NCI-H2196 treated with DMSO at 0.1 percent for 48 hours (cell line): ENCODE measurements around the gene CDH13.

Source experiments
- DNase-seq: peaks from one replicate; lab custom pipeline; 2025; ENCODE audit not compliant: unreplicated experiment; lab: John Stamatoyannopoulos, UW

The CDH13 gene

GRCh38 chr16:82684256-82684655, 57.5 kb downstream of the CDH13 start:
- no peak for DNase-seq

GRCh38 chr16:82685526-82685925, 58.8 kb downstream of the CDH13 start:
- DNase-seq: no peak

GRCh38 chr16:82694239-82694874, 67.6 kb downstream of the CDH13 start:
- no peak for DNase-seq

- DNase-seq: no peak
Observed at GRCh38 chr16:82695806-82696205, 69.0 kb downstream of the CDH13 start.

- DNase-seq: no peak
Observed at GRCh38 chr16:82699260-82699659, 72.5 kb downstream of the CDH13 start.

- DNase-seq: no peak
Observed at GRCh38 chr16:82699711-82700495, 73.1 kb downstream of the CDH13 start.

GRCh38 chr16:82700541-82701235, 73.9 kb downstream of the CDH13 start:
- no peak for DNase-seq

- DNase-seq: no peak
Observed at GRCh38 chr16:82701442-82701955, 74.7 kb downstream of the CDH13 start.

GRCh38 chr16:82703161-82703560, 76.4 kb downstream of the CDH13 start:
- no peak for DNase-seq

- no peak for DNase-seq
Observed at GRCh38 chr16:82703871-82704768, 77.4 kb downstream of the CDH13 start.

GRCh38 chr16:82709987-82710386, 83.2 kb downstream of the CDH13 start:
- no peak for DNase-seq

GRCh38 chr16:82713778-82714177, 87.0 kb downstream of the CDH13 start:
- DNase-seq: no peak

- no peak for DNase-seq
Observed at GRCh38 chr16:82715160-82715559, 88.4 kb downstream of the CDH13 start.

- DNase-seq: no peak
Observed at GRCh38 chr16:82715833-82716232, 89.1 kb downstream of the CDH13 start.

GRCh38 chr16:82716361-82716855, 89.6 kb downstream of the CDH13 start:
- DNase-seq: no peak

- DNase-seq: no peak
Observed at GRCh38 chr16:82720414-82720813, 93.6 kb downstream of the CDH13 start.

GRCh38 chr16:82726306-82726705, 99.5 kb downstream of the CDH13 start:
- DNase-seq: no peak

- no peak for DNase-seq
Observed at GRCh38 chr16:82728901-82729300, 102.1 kb downstream of the CDH13 start.

- no peak for DNase-seq
Observed at GRCh38 chr16:82730901-82731300, 104.1 kb downstream of the CDH13 start.

- no peak for DNase-seq
Observed at GRCh38 chr16:82732461-82732860, 105.7 kb downstream of the CDH13 start.

GRCh38 chr16:82735186-82735585, 108.4 kb downstream of the CDH13 start:
- DNase-seq: no peak
